Measurements from ENCODE around the gene ARHGAP29.

- no peak for TF ChIP-seq ZNF776 (tag by site-specific recombination; IDR thresholded peaks at IDR 0.05; ENCODE audit: borderline replicate concordance)
- no peak for TF ChIP-seq ZFP69B (tag by site-specific recombination; IDR thresholded peaks at IDR 0.05)
- TF ChIP-seq, protein P1, sequence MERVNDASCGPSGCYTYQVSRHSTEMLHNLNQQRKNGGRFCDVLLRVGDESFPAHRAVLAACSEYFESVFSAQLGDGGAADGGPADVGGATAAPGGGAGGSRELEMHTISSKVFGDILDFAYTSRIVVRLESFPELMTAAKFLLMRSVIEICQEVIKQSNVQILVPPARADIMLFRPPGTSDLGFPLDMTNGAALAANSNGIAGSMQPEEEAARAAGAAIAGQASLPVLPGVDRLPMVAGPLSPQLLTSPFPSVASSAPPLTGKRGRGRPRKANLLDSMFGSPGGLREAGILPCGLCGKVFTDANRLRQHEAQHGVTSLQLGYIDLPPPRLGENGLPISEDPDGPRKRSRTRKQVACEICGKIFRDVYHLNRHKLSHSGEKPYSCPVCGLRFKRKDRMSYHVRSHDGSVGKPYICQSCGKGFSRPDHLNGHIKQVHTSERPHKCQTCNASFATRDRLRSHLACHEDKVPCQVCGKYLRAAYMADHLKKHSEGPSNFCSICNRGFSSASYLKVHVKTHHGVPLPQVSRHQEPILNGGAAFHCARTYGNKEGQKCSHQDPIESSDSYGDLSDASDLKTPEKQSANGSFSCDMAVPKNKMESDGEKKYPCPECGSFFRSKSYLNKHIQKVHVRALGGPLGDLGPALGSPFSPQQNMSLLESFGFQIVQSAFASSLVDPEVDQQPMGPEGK (tag by site-specific recombination; IDR thresholded peaks at IDR 0.05), result no peak
- TF ChIP-seq CTCF (tag by site-specific recombination; IDR thresholded peaks at IDR 0.05), result no peak
- no peak for TF ChIP-seq TRIM28 (IDR thresholded peaks at IDR 0.05; ENCODE audit: borderline replicate concordance, low read length)
- TF ChIP-seq ZNF302 (tag by site-specific recombination; IDR thresholded peaks at IDR 0.05; ENCODE audit: low read depth), result no peak
- TF ChIP-seq ZNF362 (tag by site-specific recombination; IDR thresholded peaks at IDR 0.05), result no peak
- TF ChIP-seq REST (tag by site-specific recombination; IDR thresholded peaks at IDR 0.05), result no peak
Observed at GRCh38 chr1:94178901-94179300, 58.5 kb downstream of the ARHGAP29 start.

Data from HEK293 (cell line).